ENCODE results near the gene PDE3B.

PDE3B gene

GRCh38 chr11:14891143-14892035 is 247.8 kb downstream of the PDE3B start:
- no peak for TF ChIP-seq CTCF (conservative IDR thresholded peaks at IDR 0.05)
- H3K27ac ChIP-seq = peak overlapping the region; percentile 88

- TF ChIP-seq CTCF (conservative IDR thresholded peaks at IDR 0.05) = no peak
- H3K27ac ChIP-seq = peak within 1 kb of the TSS; percentile 88
These were observed 248.5 kb downstream of the PDE3B start, which contains the start of gene CYP2R1 for GRCh38 chr11:14892036-14892556. CYP2R1 (minus strand) TSS chr11:14892231; CDS start chr11:14892205, 26 bp downstream.

- no peak for TF ChIP-seq CTCF (conservative IDR thresholded peaks at IDR 0.05)
- peak overlapping the region; percentile 88 for H3K27ac ChIP-seq
These were observed 249.0 kb downstream of the PDE3B start for GRCh38 chr11:14892577-14892976.

GRCh38 chr11:14894657-14895598 is 251.3 kb downstream of the PDE3B start:
- H3K27ac ChIP-seq = no peak overlapping the region
- no peak for TF ChIP-seq CTCF (conservative IDR thresholded peaks at IDR 0.05)

- H3K27ac ChIP-seq = 0 out of 2 replicates have a peak overlapping the region, but pooled peaks have one; percentile 18
- TF ChIP-seq CTCF (conservative IDR thresholded peaks at IDR 0.05) = no peak
These were observed 254.8 kb downstream of the PDE3B start for GRCh38 chr11:14898355-14898754.

- H3K27ac ChIP-seq = peak overlapping the region; percentile 18; the same call in 1 of the 2 replicates
- TF ChIP-seq CTCF (conservative IDR thresholded peaks at IDR 0.05) = no peak
These were observed 255.3 kb downstream of the PDE3B start for GRCh38 chr11:14898906-14899305.

Measured in VCaP (cell line).